Tibial nerve (tissue), 4 donors: ENCODE results near the gene MAN2A2. TPM values are rescaled to one million over a fixed set of nuclear protein-coding genes. Genes with fewer than 3 reads are reported as not detected.

Source experiments
- DNase-seq, 2 donors: peaks; one replicate each; pipeline ENCODE4 v3.0.0-alpha.2; 2019; ENCODE audit warnings: low spot score in 2 of 2
- H3K27ac ChIP-seq, 4 donors: fragments of 200-600 bp; sonication (generic) in 3 of 4; one replicate each; pipeline ENCODE4 v1.5.1; 2017 to 2019; ENCODE audit warnings: mild to moderate bottlenecking in 1 of 4
- H3K27me3 ChIP-seq, 2 donors: fragments of 200-600 bp; sonication (generic) in 1 of 2; one replicate each; pipeline versions ENCODE4 v1.5.1 to v1.6.0; 2017 to 2019
- H3K36me3 ChIP-seq, 3 donors: fragments of 200-600 bp; sonication (generic); one replicate each; pipeline ENCODE4 v1.5.1; 2018 to 2019
- H3K4me1 ChIP-seq, 4 donors: fragments of 200-600 bp; sonication (generic) in 3 of 4; one replicate each; pipeline ENCODE4 v1.5.1; 2017 to 2019
- H3K4me3 ChIP-seq, 4 donors: fragments of 200-600 bp; sonication (generic) in 3 of 4; one replicate each; pipeline ENCODE4 v1.5.1; 2017 to 2019; ENCODE audit warnings: mild to moderate bottlenecking in 1 of 4, moderate library complexity in 1 of 4
- H3K9me3 ChIP-seq, 4 donors: fragments of 200-600 bp; sonication (generic) in 3 of 4; one replicate each; pipeline ENCODE4 v1.5.1; 2017 to 2019
- EP300 ChIP-seq, 2 donors: sonication (generic); formaldehyde crosslinking; IDR thresholded peaks; one replicate each; pipeline ENCODE4 v1.6.1; 2017; ENCODE audit warnings: antibody characterized with exemption in 2 of 2, mild to moderate bottlenecking in 1 of 2
- POLR2A ChIP-seq, 2 donors: fragments of 450-650 bp; IDR thresholded peaks; one replicate each; pipeline ENCODE4 v1.6.1; 2017; ENCODE audit warnings: antibody characterized with exemption in 2 of 2, mild to moderate bottlenecking in 2 of 2, moderate library complexity in 2 of 2
- WGBS, 2 donors: methylation state at CpG; one replicate each; pipeline ENCODE4 v1.1.5; 2018; 5-methylcytosine and 5-hydroxymethylcytosine counted together
- total RNA-seq, 4 donors: library from RNA; depleted of rRNA; stranded (reverse); fragments of >200 nt; gene quantifications; one replicate each; pipeline ENCODE4 v1.1.0, GENCODE V29; 2016
- TF ChIP-seq, protein P1 (sequence below), 5 experiments: fragments of 200-600 bp in 3 of 5; fragments of 450-650 bp in 2 of 5; sonication (generic) in 3 of 5; IDR thresholded peaks; one replicate each; pipeline ENCODE4 v1.5.1; 2016 to 2019; ENCODE audit warnings: antibody characterized with exemption in 5 of 5, mild to moderate bottlenecking in 3 of 5, moderate library complexity in 2 of 5

MAN2A2 gene
- total RNA-seq, 4 donors from 2014 or later = 83.5 to 178 (median 128) TPM

DNA sequence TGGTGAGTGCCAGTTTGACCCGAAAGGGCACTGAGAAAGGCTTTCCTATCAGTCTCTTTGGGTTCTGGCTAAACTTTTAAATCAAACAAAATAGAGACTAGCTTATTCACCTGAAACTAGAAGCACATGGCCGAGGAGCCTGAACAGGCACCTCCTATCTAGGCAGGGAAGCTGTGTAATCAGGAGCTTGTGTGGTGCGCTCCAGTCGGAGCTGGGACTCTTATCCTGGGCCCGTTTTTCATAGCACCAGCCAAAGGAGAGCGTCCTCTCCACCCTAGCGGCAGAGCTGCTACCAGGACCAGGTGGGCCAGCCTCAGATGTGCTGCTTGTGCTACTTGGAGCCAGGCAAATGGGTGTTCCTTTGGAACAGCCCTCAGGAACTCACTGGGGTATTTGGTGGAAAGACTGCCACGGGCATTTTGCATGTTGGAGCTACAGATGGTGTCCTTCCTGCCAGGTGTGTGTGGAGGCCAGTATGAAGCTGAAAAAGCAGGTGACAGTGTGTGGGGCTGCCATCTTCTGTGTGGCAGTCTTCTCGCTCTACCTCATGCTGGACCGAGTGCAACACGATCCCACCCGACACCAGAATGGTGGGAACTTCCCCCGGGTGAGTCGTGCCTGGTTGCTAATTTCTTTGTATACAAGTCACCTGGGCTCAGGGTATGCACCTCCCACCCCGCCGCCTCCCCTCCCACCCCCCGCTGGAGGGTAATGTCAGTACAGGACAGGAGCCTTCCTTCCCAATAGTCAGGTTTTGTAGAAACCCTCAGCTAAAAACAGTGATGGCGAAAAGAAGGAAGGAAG is 833 bp downstream of the MAN2A2 start:
- peaks cover 0 to 67% (median 54%) of the 10 kb centered on the region in 4 donors for H3K4me1 ChIP-seq
- H3K4me3 ChIP-seq = peak overlapping the region; percentile 64 to 87 (median 80)
- TF ChIP-seq EP300 (IDR thresholded peaks at IDR 0.05) (no peak), POLR2A (IDR thresholded peaks at IDR 0.05) (no peak)
- TF ChIP-seq, protein P1, sequence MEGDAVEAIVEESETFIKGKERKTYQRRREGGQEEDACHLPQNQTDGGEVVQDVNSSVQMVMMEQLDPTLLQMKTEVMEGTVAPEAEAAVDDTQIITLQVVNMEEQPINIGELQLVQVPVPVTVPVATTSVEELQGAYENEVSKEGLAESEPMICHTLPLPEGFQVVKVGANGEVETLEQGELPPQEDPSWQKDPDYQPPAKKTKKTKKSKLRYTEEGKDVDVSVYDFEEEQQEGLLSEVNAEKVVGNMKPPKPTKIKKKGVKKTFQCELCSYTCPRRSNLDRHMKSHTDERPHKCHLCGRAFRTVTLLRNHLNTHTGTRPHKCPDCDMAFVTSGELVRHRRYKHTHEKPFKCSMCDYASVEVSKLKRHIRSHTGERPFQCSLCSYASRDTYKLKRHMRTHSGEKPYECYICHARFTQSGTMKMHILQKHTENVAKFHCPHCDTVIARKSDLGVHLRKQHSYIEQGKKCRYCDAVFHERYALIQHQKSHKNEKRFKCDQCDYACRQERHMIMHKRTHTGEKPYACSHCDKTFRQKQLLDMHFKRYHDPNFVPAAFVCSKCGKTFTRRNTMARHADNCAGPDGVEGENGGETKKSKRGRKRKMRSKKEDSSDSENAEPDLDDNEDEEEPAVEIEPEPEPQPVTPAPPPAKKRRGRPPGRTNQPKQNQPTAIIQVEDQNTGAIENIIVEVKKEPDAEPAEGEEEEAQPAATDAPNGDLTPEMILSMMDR (IDR thresholded peaks at IDR 0.05) = no peak
- no peak for DNase-seq
- H3K9me3 ChIP-seq = no peaks in the 10 kb centered on the region
- H3K27ac ChIP-seq = peak overlapping the region; percentile 84 to 96 (median 95)
- WGBS, 2 donors = 40 to 56% methylated on average over 17 to 18 of the region's 18 CpGs
- H3K36me3 ChIP-seq = peaks cover 0 to 31% (median 30%) of the 10 kb centered on the region in 3 donors
- H3K27me3 ChIP-seq = no peaks in the 10 kb centered on the region

DNA sequence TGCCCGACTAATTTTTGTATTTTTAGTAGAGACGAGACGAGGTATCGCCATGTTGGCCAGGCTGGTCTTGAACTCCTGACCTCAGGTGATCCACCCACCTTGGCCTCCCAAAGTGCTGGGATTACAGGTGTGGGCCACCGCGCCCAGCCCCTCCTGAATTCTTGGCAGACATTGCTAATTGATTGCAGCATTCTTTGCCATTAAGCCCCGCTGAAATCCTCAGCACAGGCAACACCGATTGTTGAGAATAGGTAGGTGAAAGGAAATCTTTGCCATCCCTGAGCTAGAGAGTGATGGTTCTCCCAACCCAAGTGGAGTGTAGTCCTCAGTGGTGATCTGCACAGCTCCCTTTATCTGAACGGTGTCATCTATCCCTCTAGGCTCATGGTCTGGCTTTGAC is 1.6 kb downstream of the MAN2A2 start:
- WGBS, 2 donors = 84 to 90% methylated on average over 9 of the region's 9 CpGs
- TF ChIP-seq, protein P1 (IDR thresholded peaks at IDR 0.05) = no peak
- TF ChIP-seq POLR2A (IDR thresholded peaks at IDR 0.05) = no peak
- TF ChIP-seq EP300 (IDR thresholded peaks at IDR 0.05) = no peak
- no peak for DNase-seq
- Histone ChIP-seq H3K36me3 (peaks cover 0 to 39% (median 32%) of the 10 kb centered on the region in 3 donors), H3K9me3 (no peaks in the 10 kb centered on the region), H3K4me3 (no peak overlapping the region), H3K4me1 (peaks cover 0 to 75% (median 59%) of the 10 kb centered on the region in 4 donors), H3K27ac (peak overlapping the region in 3 of 4 donors; percentile 52 to 96 (median 94)), H3K27me3 (no peaks in the 10 kb centered on the region)

DNA sequence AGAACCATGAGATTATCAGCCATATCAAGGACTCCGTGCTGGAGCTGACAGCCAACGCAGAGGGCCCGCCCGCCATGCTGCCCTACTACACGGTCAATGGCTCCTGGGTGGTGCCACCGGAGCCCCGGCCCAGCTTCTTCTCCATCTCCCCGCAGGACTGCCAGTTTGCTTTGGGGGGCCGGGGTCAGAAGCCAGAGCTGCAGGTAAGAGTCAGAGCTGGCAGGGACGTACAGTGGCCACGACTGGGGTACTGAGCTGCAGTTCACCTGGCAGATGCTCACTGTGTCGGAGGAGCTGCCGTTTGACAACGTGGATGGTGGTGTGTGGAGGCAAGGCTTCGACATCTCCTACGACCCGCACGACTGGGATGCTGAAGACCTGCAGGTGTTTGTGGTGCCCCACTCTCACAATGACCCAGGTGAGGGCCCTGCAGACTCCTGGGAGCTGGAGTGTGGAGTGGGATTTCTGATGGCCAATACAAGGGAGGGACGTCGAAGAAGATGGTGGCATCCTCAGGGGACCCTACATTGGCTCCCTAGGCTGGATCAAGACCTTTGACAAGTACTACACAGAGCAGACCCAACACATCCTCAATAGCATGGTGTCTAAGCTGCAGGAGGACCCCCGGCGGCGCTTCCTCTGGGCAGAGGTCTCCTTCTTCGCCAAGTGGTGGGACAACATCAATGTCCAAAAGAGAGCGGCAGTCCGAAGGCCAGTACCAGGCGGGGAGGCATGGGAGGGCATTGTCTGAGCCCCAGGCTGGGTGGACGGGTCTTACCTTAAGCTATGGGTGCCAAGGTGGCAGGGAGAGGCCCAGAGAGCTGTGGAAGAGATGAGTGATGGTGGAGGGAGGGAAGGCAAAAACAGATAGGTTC is 2.4 kb downstream of the MAN2A2 start:
- WGBS, 2 donors = 92 to 95% methylated on average over 26 to 28 of the region's 28 CpGs
- Histone ChIP-seq H3K36me3 (peaks cover 0 to 47% (median 40%) of the 10 kb centered on the region in 3 donors), H3K4me3 (no peak overlapping the region), H3K9me3 (no peaks in the 10 kb centered on the region), H3K27ac (peak overlapping the region in 3 of 4 donors; percentile 71 to 96 (median 94)), H3K4me1 (peaks cover 0 to 80% (median 60%) of the 10 kb centered on the region in 4 donors), H3K27me3 (no peaks in the 10 kb centered on the region)
- no peak for DNase-seq
- TF ChIP-seq EP300 (IDR thresholded peaks at IDR 0.05) (no peak), POLR2A (IDR thresholded peaks at IDR 0.05) (no peak)
- TF ChIP-seq, protein P1 (IDR thresholded peaks at IDR 0.05) = no peak

DNA sequence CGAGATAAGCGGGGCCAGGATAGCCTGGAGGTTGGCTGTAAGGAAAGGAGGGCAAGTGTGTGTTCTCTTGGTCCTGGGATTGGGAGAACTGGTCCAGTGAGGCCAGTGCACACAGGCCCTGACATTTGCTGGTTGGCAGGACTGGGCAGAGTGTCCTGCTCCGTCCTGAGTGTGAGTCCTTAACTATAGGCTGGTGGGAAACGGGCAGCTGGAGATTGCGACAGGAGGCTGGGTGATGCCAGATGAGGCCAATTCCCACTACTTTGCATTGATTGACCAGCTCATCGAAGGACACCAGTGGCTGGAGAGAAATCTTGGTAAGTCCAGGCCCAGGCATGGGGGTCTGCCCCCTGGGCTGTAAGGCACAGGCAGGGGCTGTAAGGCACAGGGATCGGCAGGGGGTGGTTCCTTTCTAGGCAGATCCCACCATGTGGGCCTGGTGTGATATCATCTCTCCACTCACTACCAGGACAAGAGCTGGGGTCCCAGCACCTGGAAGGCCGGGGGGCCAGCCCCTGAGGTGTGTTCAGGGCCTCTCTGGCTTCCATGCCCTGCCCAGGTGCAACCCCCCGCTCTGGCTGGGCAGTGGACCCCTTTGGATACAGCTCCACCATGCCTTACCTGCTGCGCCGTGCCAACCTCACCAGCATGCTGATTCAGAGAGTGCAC is 3.2 kb downstream of the MAN2A2 start:
- H3K27me3 ChIP-seq = no peaks in the 10 kb centered on the region
- no peaks in the 10 kb centered on the region for H3K9me3 ChIP-seq
- H3K36me3 ChIP-seq = peaks cover 4 to 55% (median 48%) of the 10 kb centered on the region in 3 donors
- TF ChIP-seq EP300 (IDR thresholded peaks at IDR 0.05) = no peak
- peak overlapping the region; percentile 19 to 96 (median 82) for H3K27ac ChIP-seq
- H3K4me3 ChIP-seq = no peak overlapping the region
- DNase-seq = no peak
- 80 to 88% methylated on average over 8 to 11 of the region's 11 CpGs for WGBS, 2 donors
- H3K4me1 ChIP-seq = peaks cover 0 to 77% (median 57%) of the 10 kb centered on the region in 4 donors

DNA sequence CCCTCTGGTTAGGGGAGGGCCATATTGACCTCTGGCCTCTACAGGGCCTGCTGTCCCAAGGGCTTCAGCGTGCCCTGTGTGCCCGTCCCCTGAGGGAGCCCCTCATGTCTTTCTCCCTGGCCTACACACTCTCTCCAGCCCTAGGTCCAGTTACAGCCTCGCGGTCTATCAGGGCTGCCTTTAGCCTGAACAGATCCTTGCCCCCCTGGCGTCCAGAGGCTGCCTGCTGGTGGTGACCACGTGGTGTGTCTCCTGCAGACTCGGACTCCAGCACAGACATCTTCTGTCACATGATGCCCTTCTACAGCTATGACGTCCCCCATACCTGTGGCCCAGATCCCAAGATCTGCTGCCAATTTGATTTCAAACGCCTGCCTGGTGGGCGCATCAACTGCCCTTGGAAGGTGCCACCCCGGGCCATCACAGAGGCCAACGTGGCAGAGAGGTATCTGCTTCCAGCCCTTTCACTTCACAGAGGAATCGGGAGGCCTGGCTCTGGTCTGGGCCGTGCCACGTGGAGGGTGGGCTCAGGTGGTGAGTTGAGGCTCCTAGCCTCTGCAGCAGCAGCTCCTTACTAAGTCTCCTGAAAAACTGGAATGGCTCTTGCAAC is 4.1 kb downstream of the MAN2A2 start:
- Histone ChIP-seq H3K36me3 (peaks cover 5 to 63% (median 54%) of the 10 kb centered on the region in 3 donors), H3K4me3 (no peak overlapping the region), H3K27ac (peak overlapping the region; percentile 54 to 96 (median 82)), H3K9me3 (no peaks in the 10 kb centered on the region), H3K27me3 (no peaks in the 10 kb centered on the region), H3K4me1 (peaks cover 0 to 69% (median 50%) of the 10 kb centered on the region in 4 donors)
- 65 to 76% methylated on average over 12 to 15 of the region's 15 CpGs for WGBS, 2 donors
- TF ChIP-seq POLR2A (IDR thresholded peaks at IDR 0.05) = no peak
- TF ChIP-seq, protein P1 (IDR thresholded peaks at IDR 0.05) = no peak
- no peak for TF ChIP-seq EP300 (IDR thresholded peaks at IDR 0.05)
- DNase-seq = no peak
